HL-60 (cell line): Measurements from ENCODE around the gene SLC16A5.
A peak's percentile ranks its signal among the peaks of the same experiment; 100 is the strongest.
"Not testable (repeated sequence)": the region's sequence is repeated elsewhere in the genome, so short reads cannot be mapped to it uniquely, and the experiment has no call there.

Experiments used
- DNase-seq, 2 experiments: peaks; one replicate each; pipeline ENCODE4 v3.0.0-alpha.2; 2010 to 2020; ENCODE audit warnings: low read depth in 1 of 2, low spot score in 1 of 2
- H3K27ac ChIP-seq: fragments of 250-450 bp; sonication (Bioruptor Pico); replicated peaks from 2 replicates; pipeline ENCODE4 v1.5.1; 2020; ENCODE audit warnings: mild to moderate bottlenecking, moderate library complexity
- H3K27me3 ChIP-seq: fragments of 250-450 bp; sonication (Bioruptor Pico); 2 replicates; pipeline ENCODE4 v1.5.1; 2021; ENCODE audit warnings: mild to moderate bottlenecking, moderate library complexity; ENCODE audit not compliant: insufficient read depth, poor library complexity, severe bottlenecking
- H3K4me3 ChIP-seq: replicated peaks from 2 replicates; pipeline ENCODE4 v1.5.1; 2011; ENCODE audit warnings: mild to moderate bottlenecking, control low read depth, low read length; ENCODE audit not compliant: insufficient read depth
- CTCF ChIP-seq: IDR thresholded peaks from one replicate; pipeline ENCODE4 v1.5.1; 2011; ENCODE audit warnings: low read length, control low read depth, inconsistent platforms; ENCODE audit not compliant: insufficient read depth
- GABPA ChIP-seq: IDR thresholded peaks from 2 replicates; pipeline ENCODE4 v1.6.1; 2012; ENCODE audit warnings: low read depth
- POLR2AphosphoS5 ChIP-seq: IDR thresholded peaks from 2 replicates; pipeline ENCODE4 v1.6.1; 2012; ENCODE audit warnings: low read depth
- REST ChIP-seq: IDR thresholded peaks from 2 replicates; pipeline ENCODE4 v1.6.1; 2012; ENCODE audit warnings: low read depth; ENCODE audit not compliant: insufficient replicate concordance
- SPI1 ChIP-seq: IDR thresholded peaks from 2 replicates; pipeline ENCODE4 v1.6.1; 2012; ENCODE audit warnings: low read depth, mild to moderate bottlenecking, borderline replicate concordance
- long read RNA-seq: library from polyadenylated mRNA; unstranded; transcript quantifications from one replicate; pipeline ENCODE4 v2.0.0, GENCODE V29; 2020

The SLC16A5 gene
- long read RNA-seq, result 0 reads

DNA sequence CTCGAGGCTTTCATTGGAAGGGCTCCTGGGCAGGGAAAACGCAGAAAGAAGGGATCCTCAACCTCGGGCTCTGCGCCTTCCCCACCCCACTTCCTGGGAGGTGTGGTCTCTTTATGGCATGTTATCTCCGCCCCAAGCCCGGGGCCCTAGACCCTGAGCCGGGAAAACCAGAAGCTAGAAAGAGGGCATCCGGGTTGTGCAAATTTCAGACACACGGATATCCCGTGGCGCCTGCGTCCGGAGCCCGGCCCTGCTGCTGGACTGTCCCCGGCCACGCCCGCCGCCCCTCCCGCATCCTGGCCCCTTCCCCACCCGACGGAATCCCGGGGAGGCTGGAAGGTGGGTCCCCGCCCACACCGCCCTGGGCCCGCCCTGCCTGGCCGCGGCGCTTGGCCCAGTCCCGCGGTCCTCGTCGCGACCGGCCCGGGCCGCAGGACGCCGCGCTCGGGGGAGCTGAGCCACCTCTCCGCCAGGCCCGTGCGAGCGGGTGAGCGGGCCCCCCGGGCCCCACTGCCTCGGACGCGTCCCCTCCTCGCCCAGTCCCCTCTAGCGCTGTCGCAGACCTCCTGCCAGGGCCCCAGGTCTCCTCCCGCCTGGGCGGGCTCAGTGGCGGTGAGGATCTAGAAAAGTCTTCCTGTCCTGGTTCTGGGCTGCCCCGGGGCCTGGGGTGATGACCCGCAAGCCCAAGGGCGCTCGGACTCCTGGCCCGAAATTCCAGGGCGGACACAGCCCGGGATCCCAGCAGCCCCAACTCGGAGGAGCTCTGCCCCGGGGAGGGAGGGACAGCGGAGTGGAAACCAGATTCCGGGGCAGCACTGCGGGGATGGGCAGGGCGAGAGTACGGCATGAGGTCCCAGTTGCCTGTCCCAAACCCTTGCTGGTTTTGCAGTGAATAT lies at the start of gene SLC16A5:
TSS of gene SLC16A5 (plus strand) at position 397 of the 896 bp plus-strand sequence. CDS start 5,683 bp downstream, outside the sequence.
- Histone ChIP-seq H3K27me3 (no peaks in the 10 kb centered on the region), H3K27ac (peak within 1 kb of the TSS; percentile 71), H3K4me3 (no peak within 1 kb of the TSS)
- peak in 1 of 2 experiments; percentile 85 for DNase-seq
- TF ChIP-seq POLR2AphosphoS5 (0 out of 2 replicates have a peak, but pooled peaks have one; percentile 19), CTCF (no peak)

- DNase-seq, result peak in 1 of 2 experiments; percentile 92
- H3K4me3 ChIP-seq, result no peak overlapping the region
- peak overlapping the region; percentile 35 for H3K27ac ChIP-seq
- H3K27me3 ChIP-seq, result no peaks in the 10 kb centered on the region
- no peak for TF ChIP-seq CTCF
- TF ChIP-seq POLR2AphosphoS5, result peak; percentile 78
- peak; percentile 38; the same call in 1 of the 2 replicates for TF ChIP-seq SPI1
Observed at GRCh38 chr17:75039238-75039637, 48.5 kb upstream of the SLC16A5 start.

DNA sequence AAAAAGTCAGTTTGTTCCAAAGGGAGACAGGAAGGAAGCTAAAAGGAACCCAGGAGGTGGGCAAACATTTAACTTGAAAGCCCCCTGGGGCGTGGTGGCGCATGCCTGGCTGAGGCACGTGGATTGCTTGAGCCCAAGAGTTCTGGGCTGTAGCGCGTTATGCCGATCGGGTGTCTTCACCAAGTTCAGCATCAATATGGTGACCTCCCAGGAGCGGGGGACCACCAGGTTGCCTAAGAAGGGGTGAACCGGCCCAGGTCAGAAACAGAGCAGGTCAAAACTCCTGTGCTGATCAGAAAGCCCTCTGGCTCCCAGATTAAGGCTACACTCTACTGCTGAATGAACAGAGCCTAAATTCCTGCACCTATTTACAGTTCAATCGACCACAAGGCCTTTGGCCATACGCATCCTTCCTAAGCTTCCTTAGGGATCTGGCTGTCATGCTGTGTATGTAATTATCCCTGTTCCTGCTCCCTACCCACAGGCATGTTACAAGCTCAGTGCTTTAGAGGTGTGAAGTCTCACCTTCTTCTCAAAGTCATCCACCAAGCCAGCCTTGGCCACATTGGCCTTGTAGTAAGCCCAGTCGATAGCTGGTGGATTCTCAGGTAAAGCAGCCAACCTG lies 46.0 kb upstream of the SLC16A5 start:
- Histone ChIP-seq H3K27ac (no peak overlapping the region), H3K4me3 (no peak overlapping the region), H3K27me3 (no peaks in the 10 kb centered on the region)
- DNase-seq, result no peak
- TF ChIP-seq GABPA, result no peak
- no peak for TF ChIP-seq POLR2AphosphoS5
- TF ChIP-seq CTCF, result no peak
- TF ChIP-seq SPI1, result no peak
- no peak for TF ChIP-seq REST

GRCh38 chr17:75043789-75044188 lies 44.0 kb upstream of the SLC16A5 start:
- H3K27me3 ChIP-seq, H3K4me3 ChIP-seq, DNase-seq, H3K27ac ChIP-seq: not testable (repeated sequence)

DNA sequence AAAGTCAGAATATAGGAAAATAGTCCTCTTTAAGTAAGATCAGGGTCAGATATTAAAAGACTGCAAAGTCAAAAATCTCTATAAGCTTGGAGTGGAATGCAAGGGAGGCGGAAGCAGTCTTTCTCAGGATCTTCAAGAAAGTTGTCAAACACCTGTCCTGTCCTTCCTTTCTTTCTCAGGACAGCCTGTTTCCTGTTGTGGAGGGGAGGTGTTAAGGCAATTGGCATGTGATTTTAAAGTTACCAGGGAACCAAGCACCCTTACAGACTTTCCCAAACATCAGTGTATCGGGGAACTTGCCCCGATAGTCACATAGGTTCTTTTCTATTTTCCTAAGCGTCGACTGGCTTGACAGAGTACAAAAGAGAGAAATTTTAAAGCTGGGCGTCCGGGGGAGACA lies 43.0 kb upstream of the SLC16A5 start:
- no peak for DNase-seq
- TF ChIP-seq SPI1 (no peak), GABPA (no peak), POLR2AphosphoS5 (no peak), CTCF (no peak)
- Histone ChIP-seq H3K27ac (no peak overlapping the region), H3K27me3 (no peaks in the 10 kb centered on the region), H3K4me3 (no peak overlapping the region)

- Histone ChIP-seq H3K4me3 (peak overlapping the region; percentile 90), H3K27ac (peak overlapping the region; percentile 89)
- not testable (repeated sequence) for H3K27me3 ChIP-seq, DNase-seq
Observed at GRCh38 chr17:75045946-75046406, 41.8 kb upstream of the SLC16A5 start.
